K562 (cell line): Measurements from ENCODE around the gene NDUFS3. TPM values are rescaled to one million over a fixed set of nuclear protein-coding genes. Genes with fewer than 3 reads are reported as not detected.

Experiments used
- CBX5 ChIP-seq: IDR thresholded peaks from 2 replicates; pipeline ENCODE4 v1.6.1; 2014; ENCODE audit warnings: low read depth, borderline replicate concordance
- CBX8 ChIP-seq: fragments of 200-600 bp; sonication (generic); IDR thresholded peaks from 2 replicates; pipeline ENCODE4 v1.6.1; 2012; ENCODE audit warnings: borderline replicate concordance, mixed run types, low read depth, mild to moderate bottlenecking, moderate library complexity, mixed read lengths, low read length, control low read depth, inconsistent platforms; ENCODE audit not compliant: poor library complexity, severe bottlenecking; ENCODE audit errors: extremely low read depth
- EGR1 ChIP-seq: fragments of 450-650 bp; conservative IDR thresholded peaks from 2 replicates; pipeline ENCODE4 v1.6.1; 2017; ENCODE audit warnings: mild to moderate bottlenecking
- HOMEZ ChIP-seq: fragments of 250-450 bp; sonication (Bioruptor Pico); IDR thresholded peaks from 2 replicates; pipeline ENCODE4 v1.4.0; 2020; ENCODE audit warnings: mild to moderate bottlenecking, moderate library complexity
- MLX ChIP-seq, 2 experiments: fragments of 450-650 bp in 1 of 2; sonication (generic) in 1 of 2; formaldehyde crosslinking; conservative IDR thresholded peaks; 2 replicates each; pipeline versions ENCODE4 v1.4.0 to v1.8.1; 2020 to 2022; ENCODE audit warnings: mild to moderate bottlenecking in 1 of 2, missing genetic modification reagents in 1 of 2
- NFRKB ChIP-seq: fragments of 450-650 bp; IDR thresholded peaks from 2 replicates; pipeline ENCODE4 v1.6.1; 2016; ENCODE audit warnings: low read depth
- ZNF316 ChIP-seq: fragments of 450-650 bp; IDR thresholded peaks from 2 replicates; pipeline ENCODE4 v1.6.1; 2016
- ZNF589 ChIP-seq: fragments of 200-800 bp; sonication (Bioruptor generic); IDR thresholded peaks from 2 replicates; pipeline ENCODE4 v1.6.1; 2016; ENCODE audit warnings: low read depth, missing genetic modification characterization, missing compliant biosample characterization
- polyA plus RNA-seq, 8 experiments: library from polyadenylated mRNA; depleted of rRNA in 4 of 8; stranded (reverse) in 5 of 8; unstranded in 3 of 8; fragments of >200 nt; fragmentation: Nextera tagmentation in 2 of 8; fragmentation: Illumina TruSeq in 1 of 8; extraction: Ambion mirVana in 2 of 8; extraction: Trizol in 1 of 8; gene quantifications; 2 replicates each; pipeline versions ENCODE4 v1.2.1 to v1.2.3, GENCODE V29; 2011 to 2014; ENCODE audit warnings: inconsistent platforms in 1 of 8, missing spikeins in 1 of 8
- total RNA-seq, 7 experiments: library from RNA; depleted of rRNA in 6 of 7; stranded (reverse); fragments of >200 nt in 6 of 7; fragmentation: Illumina TruSeq in 2 of 7; extraction: Trizol in 2 of 7; gene quantifications; 2 replicates each; pipeline versions ENCODE4 v1.2.1 to v1.2.3, GENCODE V29; 2011 to 2021; ENCODE audit warnings: low replicate concordance in 1 of 7
- TF ChIP-seq, protein P1 (sequence below): fragments of 450-650 bp; formaldehyde crosslinking; IDR thresholded peaks from 2 replicates; pipeline ENCODE4 v1.4.0; 2022; ENCODE audit warnings: missing genetic modification characterization
- TF ChIP-seq, protein P2 (sequence below): fragments of 450-650 bp; IDR thresholded peaks from 2 replicates; pipeline ENCODE4 v1.6.1; 2018; ENCODE audit not compliant: partially characterized antibody

The NDUFS3 gene
- total and polyA plus RNA-seq, 9 of the 15 experiments (the other 6 are each of a cell fraction or from before 2014, with no cell fraction given) = 38.7 to 341 (median 194) TPM

DNA sequence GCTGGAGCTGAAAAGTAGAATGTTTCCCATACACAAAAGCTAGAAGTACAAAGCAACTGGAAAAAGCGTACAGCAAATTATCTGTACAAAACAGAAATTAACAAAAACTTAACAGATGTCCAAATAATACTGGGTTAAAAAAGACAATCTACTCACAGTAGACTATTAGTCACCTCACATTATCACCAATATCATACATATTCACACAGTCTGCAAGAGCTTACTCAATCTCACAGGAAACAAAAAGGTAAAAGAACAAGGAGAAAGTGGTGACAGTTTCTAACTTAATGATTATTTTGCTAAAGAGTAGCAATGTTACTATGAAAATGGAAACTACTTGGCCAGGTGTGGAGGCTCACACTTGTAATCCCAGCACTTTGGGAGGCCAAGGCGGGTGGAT lies 37.8 kb upstream of the NDUFS3 start (continued):
- TF ChIP-seq HOMEZ (CRISPR knock-in tag) = no peak
- TF ChIP-seq MLX (CRISPR knock-in tag; conservative IDR thresholded peaks at IDR 0.05) = no peak
- no peak for TF ChIP-seq EGR1
- no peak for TF ChIP-seq NFRKB
- TF ChIP-seq ZNF589 (CRISPR knock-in tag) = no peak
- no peak for TF ChIP-seq ZNF316
- TF ChIP-seq, protein P1, sequence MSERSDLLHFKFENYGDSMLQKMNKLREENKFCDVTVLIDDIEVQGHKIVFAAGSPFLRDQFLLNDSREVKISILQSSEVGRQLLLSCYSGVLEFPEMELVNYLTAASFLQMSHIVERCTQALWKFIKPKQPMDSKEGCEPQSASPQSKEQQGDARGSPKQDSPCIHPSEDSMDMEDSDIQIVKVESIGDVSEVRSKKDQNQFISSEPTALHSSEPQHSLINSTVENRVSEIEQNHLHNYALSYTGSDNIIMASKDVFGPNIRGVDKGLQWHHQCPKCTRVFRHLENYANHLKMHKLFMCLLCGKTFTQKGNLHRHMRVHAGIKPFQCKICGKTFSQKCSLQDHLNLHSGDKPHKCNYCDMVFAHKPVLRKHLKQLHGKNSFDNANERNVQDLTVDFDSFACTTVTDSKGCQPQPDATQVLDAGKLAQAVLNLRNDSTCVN (CRISPR knock-in tag) = no peak
- no peak for TF ChIP-seq CBX8
- no peak for TF ChIP-seq CBX5
- TF ChIP-seq, protein P2, sequence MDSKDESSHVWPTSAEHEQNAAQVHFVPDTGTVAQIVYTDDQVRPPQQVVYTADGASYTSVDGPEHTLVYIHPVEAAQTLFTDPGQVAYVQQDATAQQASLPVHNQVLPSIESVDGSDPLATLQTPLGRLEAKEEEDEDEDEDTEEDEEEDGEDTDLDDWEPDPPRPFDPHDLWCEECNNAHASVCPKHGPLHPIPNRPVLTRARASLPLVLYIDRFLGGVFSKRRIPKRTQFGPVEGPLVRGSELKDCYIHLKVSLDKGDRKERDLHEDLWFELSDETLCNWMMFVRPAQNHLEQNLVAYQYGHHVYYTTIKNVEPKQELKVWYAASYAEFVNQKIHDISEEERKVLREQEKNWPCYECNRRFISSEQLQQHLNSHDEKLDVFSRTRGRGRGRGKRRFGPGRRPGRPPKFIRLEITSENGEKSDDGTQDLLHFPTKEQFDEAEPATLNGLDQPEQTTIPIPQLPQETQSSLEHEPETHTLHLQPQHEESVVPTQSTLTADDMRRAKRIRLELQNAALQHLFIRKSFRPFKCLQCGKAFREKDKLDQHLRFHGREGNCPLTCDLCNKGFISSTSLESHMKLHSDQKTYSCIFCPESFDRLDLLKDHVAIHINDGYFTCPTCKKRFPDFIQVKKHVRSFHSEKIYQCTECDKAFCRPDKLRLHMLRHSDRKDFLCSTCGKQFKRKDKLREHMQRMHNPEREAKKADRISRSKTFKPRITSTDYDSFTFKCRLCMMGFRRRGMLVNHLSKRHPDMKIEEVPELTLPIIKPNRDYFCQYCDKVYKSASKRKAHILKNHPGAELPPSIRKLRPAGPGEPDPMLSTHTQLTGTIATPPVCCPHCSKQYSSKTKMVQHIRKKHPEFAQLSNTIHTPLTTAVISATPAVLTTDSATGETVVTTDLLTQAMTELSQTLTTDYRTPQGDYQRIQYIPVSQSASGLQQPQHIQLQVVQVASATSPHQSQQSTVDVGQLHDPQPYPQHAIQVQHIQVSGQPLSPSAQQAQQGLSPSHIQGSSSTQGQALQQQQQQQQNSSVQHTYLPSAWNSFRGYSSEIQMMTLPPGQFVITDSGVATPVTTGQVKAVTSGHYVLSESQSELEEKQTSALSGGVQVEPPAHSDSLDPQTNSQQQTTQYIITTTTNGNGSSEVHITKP = no peak
